Urinary bladder (tissue), 4 donors: ENCODE results near the gene ZNF772. TPM values are rescaled to one million over a fixed set of nuclear protein-coding genes. Genes with fewer than 3 reads are reported as not detected.

Experiments used
- DNase-seq: peaks from one replicate; pipeline ENCODE4 v3.0.0-alpha.2; 2015; ENCODE audit errors: extremely low spot score
- H3K27ac ChIP-seq: one replicate; pipeline ENCODE4 v1.5.1; 2013; ENCODE audit warnings: low read depth, mild to moderate bottlenecking, moderate library complexity
- H3K36me3 ChIP-seq: one replicate; pipeline ENCODE4 v1.6.1; 2013; ENCODE audit warnings: mild to moderate bottlenecking, moderate library complexity; ENCODE audit not compliant: insufficient read depth
- H3K4me1 ChIP-seq: one replicate; pipeline ENCODE4 v1.6.1; 2013; ENCODE audit warnings: mild to moderate bottlenecking, moderate library complexity; ENCODE audit not compliant: insufficient read depth
- H3K4me3 ChIP-seq: one replicate; pipeline ENCODE4 v1.5.1; 2013; ENCODE audit warnings: low read depth, low read length
- WGBS: extraction: QIAGEN DNeasy Blood & Tissue Kit; methylation state at CpG from one replicate; pipeline ENCODE4 v1.1.7; 2013; 5-methylcytosine and 5-hydroxymethylcytosine counted together
- polyA plus RNA-seq: library from polyadenylated mRNA; stranded (reverse); fragments of 200-250 nt; gene quantifications from one replicate; pipeline ENCODE4 v1.2.3, GENCODE V29; 2013
- total RNA-seq: library from RNA; depleted of rRNA; stranded (reverse); fragments of >200 nt; gene quantifications from one replicate; pipeline ENCODE4 v1.2.3, GENCODE V29; 2014
- donor health status: healthy with polysubstance abuse.
- donor health status: healthy.

The ZNF772 gene
- total and polyA plus RNA-seq, 2 donors: 3.9 to 25.6 TPM

GRCh38 chr19:57465680-57466381 is 11.5 kb downstream of the ZNF772 start:
- Histone ChIP-seq H3K27ac (no peak overlapping the region), H3K36me3 (peaks cover 4% of the 10 kb centered on the region), H3K4me3 (no peak overlapping the region), H3K4me1 (no peaks in the 10 kb centered on the region)
- 73% methylated on average over 5 of the region's 5 CpGs for WGBS
- no peak for DNase-seq

- WGBS: 93% methylated on average over 3 of the region's 3 CpGs
- Histone ChIP-seq H3K4me3 (no peak overlapping the region), H3K27ac (no peak overlapping the region), H3K4me1 (no peaks in the 10 kb centered on the region), H3K36me3 (peaks cover 3% of the 10 kb centered on the region)
- DNase-seq: no peak
Measured at GRCh38 chr19:57452307-57452706, 25.1 kb downstream of the ZNF772 start.

- no peaks in the 10 kb centered on the region for H3K4me1 ChIP-seq
- no peaks in the 10 kb centered on the region for H3K36me3 ChIP-seq
- 84% methylated on average over 5 of the region's 5 CpGs for WGBS
- DNase-seq: no peak
- H3K4me3 ChIP-seq: no peak overlapping the region
- no peak overlapping the region for H3K27ac ChIP-seq
Measured at GRCh38 chr19:57443121-57443696, 34.2 kb downstream of the ZNF772 start.

- Histone ChIP-seq H3K4me3 (no peak overlapping the region), H3K4me1 (no peaks in the 10 kb centered on the region), H3K36me3 (no peaks in the 10 kb centered on the region), H3K27ac (no peak overlapping the region)
- no peak for DNase-seq
- 75% methylated on average over 7 of the region's 7 CpGs for WGBS
Measured at GRCh38 chr19:57441979-57442752, 35.2 kb downstream of the ZNF772 start.

DNA sequence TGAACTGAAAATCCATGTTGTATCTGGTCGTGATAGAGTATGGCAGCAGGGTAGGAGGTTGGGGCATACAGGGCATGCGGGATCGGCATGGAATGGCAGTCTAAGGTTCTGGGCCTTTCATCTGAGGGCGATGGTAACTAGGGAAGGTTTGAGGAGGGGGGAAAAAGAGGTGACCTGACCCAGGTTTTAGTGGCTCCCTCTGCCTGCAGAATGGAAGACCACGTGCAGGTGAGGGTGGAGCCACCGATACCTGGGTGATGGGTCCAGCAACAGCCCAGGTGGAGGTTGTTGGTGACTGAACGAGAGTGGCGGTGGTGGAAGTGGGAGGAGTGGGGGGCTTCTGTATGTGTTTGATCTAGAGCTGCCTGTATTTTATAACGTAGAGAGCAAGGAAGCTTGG is 38.4 kb downstream of the ZNF772 start:
- DNase-seq: no peak
- WGBS: 91% methylated on average over 9 of the region's 9 CpGs
- Histone ChIP-seq H3K4me1 (no peaks in the 10 kb centered on the region), H3K4me3 (no peak overlapping the region), H3K36me3 (no peaks in the 10 kb centered on the region), H3K27ac (no peak overlapping the region)

- no peak for DNase-seq
- WGBS: 56% methylated on average over 4 of the region's 4 CpGs
- no peaks in the 10 kb centered on the region for H3K4me1 ChIP-seq
- no peaks in the 10 kb centered on the region for H3K36me3 ChIP-seq
- H3K27ac ChIP-seq: no peak overlapping the region
- H3K4me3 ChIP-seq: no peak overlapping the region
Measured at GRCh38 chr19:57437931-57438330, 39.4 kb downstream of the ZNF772 start.

DNA sequence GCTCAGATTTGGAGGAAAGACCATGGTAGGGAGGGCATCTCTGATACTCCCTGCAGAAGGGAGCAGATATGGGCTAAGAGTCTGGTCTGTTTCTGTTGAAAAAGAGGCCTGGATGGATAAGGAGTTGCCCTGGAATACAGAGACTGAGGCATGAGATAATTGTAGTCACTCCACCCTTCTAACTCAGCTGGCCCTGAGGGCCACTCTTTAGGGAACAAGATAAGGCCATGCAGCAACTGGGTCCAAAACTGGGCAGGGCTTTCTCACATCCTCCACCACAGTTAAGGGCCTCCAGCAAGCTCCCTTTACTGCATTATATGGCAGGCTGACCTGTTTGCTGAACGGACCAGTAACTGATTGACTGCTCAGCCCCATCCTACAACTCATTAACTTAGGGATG is 40.9 kb downstream of the ZNF772 start:
- no peaks in the 10 kb centered on the region for H3K4me1 ChIP-seq
- WGBS: 54% methylated on average over 1 of the region's 1 CpG
- no peak for DNase-seq
- no peak overlapping the region for H3K4me3 ChIP-seq
- no peak overlapping the region for H3K27ac ChIP-seq
- no peaks in the 10 kb centered on the region for H3K36me3 ChIP-seq

GRCh38 chr19:57435062-57435978 is 42.0 kb downstream of the ZNF772 start, which contains the start of gene ZNF749:
ZNF749 (plus strand) TSS chr19:57435325; CDS start chr19:57435579, 254 bp downstream.
- Histone ChIP-seq H3K27ac (no peak within 1 kb of the TSS), H3K4me1 (no peaks in the 10 kb centered on the region), H3K36me3 (no peaks in the 10 kb centered on the region), H3K4me3 (peak within 1 kb of the TSS; percentile 76)
- DNase-seq: peak; percentile 96
- under 1% methylated on average over 61 of the region's 61 CpGs for WGBS

DNA sequence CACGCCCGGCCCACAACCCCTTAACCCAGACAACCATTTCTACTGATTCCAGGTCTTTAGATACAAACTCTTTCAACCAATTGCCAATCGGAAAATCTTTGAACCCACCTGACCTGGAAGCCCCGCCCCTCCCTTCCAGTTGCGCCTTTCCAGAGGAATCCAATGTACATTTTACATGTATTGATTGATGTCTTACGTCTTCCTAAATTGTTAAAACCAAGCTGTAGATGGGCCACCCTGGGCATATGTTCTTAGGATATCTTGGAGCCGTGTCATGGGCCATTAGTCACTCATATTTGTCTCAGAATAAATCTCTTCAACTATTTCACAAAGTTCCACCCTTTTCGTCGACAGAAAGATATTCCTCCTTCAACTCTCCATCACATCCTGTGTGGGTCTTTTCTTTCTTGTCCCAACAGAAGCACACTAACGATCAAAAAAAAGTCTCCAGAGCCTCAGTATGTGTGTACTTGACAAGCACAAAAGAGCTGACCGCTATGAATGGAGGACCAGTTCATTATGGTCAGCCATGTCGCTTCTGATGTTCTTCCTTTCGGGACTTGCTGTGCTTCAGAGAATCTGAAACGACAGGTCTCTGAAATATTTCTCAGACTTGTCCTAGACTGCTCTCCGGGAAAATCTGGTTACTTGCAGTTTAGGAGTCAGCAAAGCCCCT is 42.8 kb downstream of the ZNF772 start:
- Histone ChIP-seq H3K36me3 (no peaks in the 10 kb centered on the region), H3K4me3 (peak overlapping the region; percentile 76), H3K27ac (no peak overlapping the region), H3K4me1 (no peaks in the 10 kb centered on the region)
- no peak for DNase-seq
- 37% methylated on average over 15 of the region's 15 CpGs for WGBS

- Histone ChIP-seq H3K27ac (no peak overlapping the region), H3K4me3 (no peak overlapping the region), H3K4me1 (no peaks in the 10 kb centered on the region), H3K36me3 (peaks cover 15% of the 10 kb centered on the region)
- DNase-seq: no peak
- 97% methylated on average over 3 of the region's 3 CpGs for WGBS
Measured at GRCh38 chr19:57421037-57421436, 56.3 kb downstream of the ZNF772 start.

DNA sequence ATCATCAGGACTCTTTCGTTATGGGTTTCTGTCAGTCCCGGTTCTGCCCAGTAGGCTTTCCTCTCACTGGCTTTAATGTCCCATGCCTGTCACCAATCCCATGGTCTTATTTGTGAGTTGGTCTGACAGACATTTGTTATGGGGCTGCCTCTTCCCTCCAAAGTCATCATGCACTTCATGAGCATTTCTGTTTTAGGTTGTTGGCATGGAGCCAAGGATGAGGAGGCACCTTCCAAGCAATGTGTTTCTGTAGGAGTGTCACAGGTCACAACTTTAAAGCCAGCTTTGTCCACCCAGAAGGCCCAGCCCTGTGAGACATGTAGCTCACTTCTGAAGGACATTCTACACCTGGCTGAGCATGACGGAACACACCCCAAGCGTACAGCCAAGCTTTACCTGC is 57.9 kb downstream of the ZNF772 start:
- no peak for DNase-seq
- H3K36me3 ChIP-seq: peaks cover 18% of the 10 kb centered on the region
- whole genome bisulfite sequencing: 97% methylated on average over 4 of the region's 4 CpGs

More for the DNA sequence above, 57.9 kb downstream of the ZNF772 start:
- H3K4me3 ChIP-seq: no peak overlapping the region
- no peaks in the 10 kb centered on the region for H3K4me1 ChIP-seq
- no peak overlapping the region for H3K27ac ChIP-seq
